ENCODE results near the gene SEPTIN3.
A peak's percentile ranks its signal among the peaks of the same experiment; 100 is the strongest.

SEPTIN3 gene, protein sequence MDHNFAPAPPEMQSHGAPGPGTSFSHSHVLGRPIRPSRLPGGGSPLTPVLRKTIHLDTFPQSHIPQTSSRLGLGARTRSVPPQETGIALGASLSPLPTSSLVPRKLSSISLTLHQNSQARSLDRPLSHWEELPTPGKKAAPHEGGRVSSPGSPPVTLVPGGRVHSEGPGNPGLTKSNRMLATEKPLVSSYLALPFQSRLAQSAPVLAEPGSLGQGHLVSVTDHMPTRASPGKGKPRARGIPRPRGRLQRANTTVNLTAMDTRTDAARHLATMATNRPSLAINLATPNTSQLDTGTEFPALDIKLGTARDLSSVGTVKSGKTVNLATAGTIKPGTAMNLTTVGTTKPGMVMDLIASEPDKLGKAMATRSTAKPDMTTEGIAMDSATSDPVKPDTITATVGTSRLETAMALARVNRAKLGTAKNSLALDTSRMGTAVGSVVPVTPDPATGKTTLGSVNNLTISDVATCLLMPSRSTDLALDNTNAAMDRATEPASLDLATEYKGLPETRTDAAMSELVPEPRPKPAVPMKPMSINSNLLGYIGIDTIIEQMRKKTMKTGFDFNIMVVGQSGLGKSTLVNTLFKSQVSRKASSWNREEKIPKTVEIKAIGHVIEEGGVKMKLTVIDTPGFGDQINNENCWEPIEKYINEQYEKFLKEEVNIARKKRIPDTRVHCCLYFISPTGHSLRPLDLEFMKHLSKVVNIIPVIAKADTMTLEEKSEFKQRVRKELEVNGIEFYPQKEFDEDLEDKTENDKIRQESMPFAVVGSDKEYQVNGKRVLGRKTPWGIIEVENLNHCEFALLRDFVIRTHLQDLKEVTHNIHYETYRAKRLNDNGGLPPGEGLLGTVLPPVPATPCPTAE

GRCh38 chr22:41969110-41969646 lies at the start of gene SEPTIN3:
Gene SEPTIN3, plus strand, starts transcription at chr22:41969443. Its CDS starts 2,050 bp downstream, at chr22:41971493.
- no peak within 1 kb of the TSS for H3K27ac ChIP-seq
- TF ChIP-seq ZFX (IDR thresholded peaks at IDR 0.05) = no peak
- TF ChIP-seq, protein P1, sequence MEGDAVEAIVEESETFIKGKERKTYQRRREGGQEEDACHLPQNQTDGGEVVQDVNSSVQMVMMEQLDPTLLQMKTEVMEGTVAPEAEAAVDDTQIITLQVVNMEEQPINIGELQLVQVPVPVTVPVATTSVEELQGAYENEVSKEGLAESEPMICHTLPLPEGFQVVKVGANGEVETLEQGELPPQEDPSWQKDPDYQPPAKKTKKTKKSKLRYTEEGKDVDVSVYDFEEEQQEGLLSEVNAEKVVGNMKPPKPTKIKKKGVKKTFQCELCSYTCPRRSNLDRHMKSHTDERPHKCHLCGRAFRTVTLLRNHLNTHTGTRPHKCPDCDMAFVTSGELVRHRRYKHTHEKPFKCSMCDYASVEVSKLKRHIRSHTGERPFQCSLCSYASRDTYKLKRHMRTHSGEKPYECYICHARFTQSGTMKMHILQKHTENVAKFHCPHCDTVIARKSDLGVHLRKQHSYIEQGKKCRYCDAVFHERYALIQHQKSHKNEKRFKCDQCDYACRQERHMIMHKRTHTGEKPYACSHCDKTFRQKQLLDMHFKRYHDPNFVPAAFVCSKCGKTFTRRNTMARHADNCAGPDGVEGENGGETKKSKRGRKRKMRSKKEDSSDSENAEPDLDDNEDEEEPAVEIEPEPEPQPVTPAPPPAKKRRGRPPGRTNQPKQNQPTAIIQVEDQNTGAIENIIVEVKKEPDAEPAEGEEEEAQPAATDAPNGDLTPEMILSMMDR (conservative IDR thresholded peaks at IDR 0.05) = no peak

GRCh38 chr22:41920271-41920976 lies 48.8 kb upstream of the SEPTIN3 start:
- no peak for TF ChIP-seq ZFX (IDR thresholded peaks at IDR 0.05)
- H3K27ac ChIP-seq = no peak overlapping the region

GRCh38 chr22:41922328-41922727 lies 46.9 kb upstream of the SEPTIN3 start:
- H3K27ac ChIP-seq = no peak overlapping the region
- TF ChIP-seq, protein P1 (conservative IDR thresholded peaks at IDR 0.05) = no peak
- no peak for TF ChIP-seq ZFX (IDR thresholded peaks at IDR 0.05)

DNA sequence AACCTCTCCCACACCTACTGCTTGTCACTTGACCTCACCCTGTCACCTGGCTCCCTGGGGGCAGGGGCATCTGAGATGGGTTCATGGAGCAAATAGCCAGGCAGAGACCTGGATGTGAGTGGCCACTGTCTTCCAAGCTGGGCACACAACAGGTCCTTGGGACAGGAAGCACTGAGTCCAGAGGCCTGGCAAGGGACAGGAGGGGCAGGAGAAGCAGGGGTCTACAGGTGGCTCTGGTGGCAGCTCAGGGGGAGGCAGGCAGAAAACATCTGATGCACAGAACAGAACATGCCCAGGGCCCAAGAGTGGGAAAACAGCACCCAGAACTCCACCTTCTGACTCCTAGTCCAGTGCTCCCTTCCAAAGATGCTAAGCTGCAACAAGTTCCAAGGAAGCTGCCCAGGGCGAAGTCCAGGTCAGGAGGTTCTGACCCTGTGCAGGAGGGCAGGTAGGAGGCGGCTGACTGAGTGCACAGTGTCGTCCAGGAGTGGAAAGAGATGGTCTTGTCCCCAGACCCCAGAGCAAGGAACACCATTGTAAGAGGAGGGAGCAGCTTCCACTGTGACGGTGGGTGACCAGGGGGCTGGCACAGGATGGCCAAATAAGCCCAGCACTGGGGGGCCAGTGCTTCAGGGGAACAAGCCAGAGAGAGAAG lies 46.2 kb upstream of the SEPTIN3 start:
- TF ChIP-seq, protein P1 (conservative IDR thresholded peaks at IDR 0.05) = no peak
- TF ChIP-seq ZFX (IDR thresholded peaks at IDR 0.05) = no peak
- no peak overlapping the region for H3K27ac ChIP-seq

GRCh38 chr22:41923595-41924276 lies 45.5 kb upstream of the SEPTIN3 start:
- TF ChIP-seq, protein P1 (conservative IDR thresholded peaks at IDR 0.05) = no peak
- H3K27ac ChIP-seq = no peak overlapping the region

DNA sequence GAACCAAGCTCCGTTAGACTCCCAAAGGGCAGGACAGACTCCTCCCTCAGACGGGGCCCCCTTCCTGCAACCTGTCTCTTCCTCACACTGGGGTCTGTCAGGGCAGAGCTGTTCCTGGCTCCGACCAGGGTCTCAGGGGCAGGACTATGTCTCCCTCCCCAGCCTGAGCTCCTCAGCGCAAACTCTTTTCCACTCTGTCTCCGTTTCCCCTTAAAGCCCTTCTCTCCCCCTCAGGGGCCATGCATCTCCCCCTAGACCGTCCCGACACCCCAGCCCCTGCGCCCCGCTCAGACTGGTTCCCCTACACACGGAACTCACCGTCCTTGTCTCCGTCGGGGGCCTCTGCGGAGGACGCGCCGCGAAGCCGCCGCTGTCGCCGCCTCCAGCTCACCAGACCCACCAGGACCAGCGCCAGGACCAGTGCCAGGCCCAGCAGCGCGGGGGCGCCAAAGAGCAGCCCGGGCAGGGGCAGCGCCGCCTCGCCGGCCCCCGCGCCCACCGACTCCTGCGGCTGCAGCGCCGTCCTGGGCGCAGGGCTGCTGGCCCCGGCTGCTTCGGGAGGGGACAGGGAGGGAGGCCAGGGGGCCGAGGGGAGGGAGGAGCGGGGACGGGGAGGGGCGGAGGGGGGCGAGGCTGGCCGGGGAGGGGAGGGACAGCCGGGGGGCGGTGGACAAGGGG lies 43.3 kb upstream of the SEPTIN3 start:
- TF ChIP-seq, protein P1 (conservative IDR thresholded peaks at IDR 0.05) = peak; percentile 94
- no peak for TF ChIP-seq ZFX (IDR thresholded peaks at IDR 0.05)
- no peak overlapping the region for H3K27ac ChIP-seq

Measured in C4-2B (cell line).